Right atrium auricular region (tissue), 2 donors: ENCODE data around the gene TMC4. TPM values are rescaled to one million over a fixed set of nuclear protein-coding genes. Genes with fewer than 3 reads are reported as not detected.
"Not testable (repeated sequence)": the region's sequence is repeated elsewhere in the genome, so short reads cannot be mapped to it uniquely, and the experiment has no call there.

ENCODE experiments used
- DNase-seq: peaks from one replicate; pipeline ENCODE4 v3.0.0-alpha.2; 2019; ENCODE audit warnings: low spot score
- H3K27ac ChIP-seq, 2 donors: fragments of 200-600 bp; sonication (generic); 1 replicate in 1 of 2; 2 replicates in 1 of 2; pipeline ENCODE4 v1.5.1; 2016 to 2019
- H3K27me3 ChIP-seq, 2 donors: fragments of 200-600 bp; sonication (generic); one replicate each; pipeline versions ENCODE4 v1.5.1 to v1.6.0; 2017 to 2019
- H3K36me3 ChIP-seq: fragments of 200-600 bp; sonication (generic); one replicate; pipeline ENCODE4 v1.5.1; 2016
- H3K4me1 ChIP-seq, 2 donors: fragments of 200-600 bp; sonication (generic); one replicate each; pipeline versions ENCODE4 v1.5.1 to v1.6.0; 2017 to 2019
- H3K4me3 ChIP-seq, 2 donors: fragments of 200-600 bp; sonication (generic); 1 replicate in 1 of 2; 2 replicates in 1 of 2; pipeline ENCODE4 v1.5.1; 2017 to 2019; ENCODE audit warnings: mild to moderate bottlenecking in 1 of 2, moderate library complexity in 1 of 2
- H3K9me3 ChIP-seq, 2 donors: fragments of 200-600 bp; sonication (generic); one replicate each; pipeline ENCODE4 v1.5.1; 2019
- total RNA-seq, 2 donors: library from RNA; depleted of rRNA; stranded (reverse); fragments of >200 nt; gene quantifications; one replicate each; pipeline ENCODE4 v1.1.0, GENCODE V29; 2016
- TF ChIP-seq, protein P1 (sequence below), 2 donors: fragments of 200-600 bp; sonication (generic); IDR thresholded peaks; one replicate each; pipeline ENCODE4 v1.5.1; 2019; ENCODE audit warnings: antibody characterized with exemption in 2 of 2

Gene TMC4
- total RNA-seq, 2 donors from 2014 or later, result 1.7 to 2.8 TPM

DNA sequence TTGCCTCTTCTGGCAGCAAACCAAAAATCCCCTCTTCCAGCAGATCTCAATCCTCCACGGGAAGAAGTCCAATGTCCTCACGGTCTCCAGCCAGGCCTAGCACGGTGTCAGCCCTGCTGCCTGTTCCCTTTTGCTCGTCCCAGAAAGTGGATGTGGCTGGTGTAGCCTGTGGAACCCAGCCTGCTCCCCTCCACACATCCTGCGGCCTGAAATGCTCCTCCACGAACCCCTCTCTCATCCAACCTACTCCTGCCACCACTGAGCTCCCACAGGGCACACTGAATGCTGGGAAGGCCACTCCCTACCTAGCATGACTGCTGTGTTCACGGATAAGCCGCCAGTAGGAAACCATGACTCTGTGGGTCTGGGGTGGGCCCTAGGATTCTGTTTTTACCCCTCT is 13.4 kb upstream of the TMC4 start:
- peaks cover 0 to 13% of the 10 kb centered on the region in 2 donors for H3K4me1 ChIP-seq
- TF ChIP-seq, protein P1, sequence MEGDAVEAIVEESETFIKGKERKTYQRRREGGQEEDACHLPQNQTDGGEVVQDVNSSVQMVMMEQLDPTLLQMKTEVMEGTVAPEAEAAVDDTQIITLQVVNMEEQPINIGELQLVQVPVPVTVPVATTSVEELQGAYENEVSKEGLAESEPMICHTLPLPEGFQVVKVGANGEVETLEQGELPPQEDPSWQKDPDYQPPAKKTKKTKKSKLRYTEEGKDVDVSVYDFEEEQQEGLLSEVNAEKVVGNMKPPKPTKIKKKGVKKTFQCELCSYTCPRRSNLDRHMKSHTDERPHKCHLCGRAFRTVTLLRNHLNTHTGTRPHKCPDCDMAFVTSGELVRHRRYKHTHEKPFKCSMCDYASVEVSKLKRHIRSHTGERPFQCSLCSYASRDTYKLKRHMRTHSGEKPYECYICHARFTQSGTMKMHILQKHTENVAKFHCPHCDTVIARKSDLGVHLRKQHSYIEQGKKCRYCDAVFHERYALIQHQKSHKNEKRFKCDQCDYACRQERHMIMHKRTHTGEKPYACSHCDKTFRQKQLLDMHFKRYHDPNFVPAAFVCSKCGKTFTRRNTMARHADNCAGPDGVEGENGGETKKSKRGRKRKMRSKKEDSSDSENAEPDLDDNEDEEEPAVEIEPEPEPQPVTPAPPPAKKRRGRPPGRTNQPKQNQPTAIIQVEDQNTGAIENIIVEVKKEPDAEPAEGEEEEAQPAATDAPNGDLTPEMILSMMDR (IDR thresholded peaks at IDR 0.05), result no peak
- no peaks in the 10 kb centered on the region for H3K27me3 ChIP-seq
- H3K36me3 ChIP-seq, result no peaks in the 10 kb centered on the region
- H3K9me3 ChIP-seq, result no peaks in the 10 kb centered on the region
- no peak overlapping the region for H3K27ac ChIP-seq
- no peak for DNase-seq
- no peak overlapping the region for H3K4me3 ChIP-seq

DNA sequence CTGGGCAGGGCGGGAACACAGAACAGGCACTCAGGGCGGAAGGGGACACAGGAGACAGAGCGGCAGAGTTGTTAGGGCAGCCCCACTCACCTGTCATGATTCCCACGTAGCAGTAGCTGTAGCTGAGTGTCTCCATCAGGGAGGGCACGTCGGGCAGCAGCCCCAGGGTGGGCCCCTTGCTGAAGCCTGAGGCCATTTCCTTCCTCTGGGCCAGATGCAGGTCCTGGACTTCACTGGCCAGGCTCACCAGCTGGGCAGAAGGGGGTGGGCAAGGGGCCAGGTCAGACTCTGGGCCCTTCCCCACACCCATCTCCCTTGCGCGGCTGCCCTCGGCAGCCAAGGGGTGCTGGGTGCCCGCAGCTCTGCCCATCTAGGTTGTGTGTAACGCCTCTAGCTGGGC is 10.5 kb upstream of the TMC4 start:
- Histone ChIP-seq H3K4me3 (no peak overlapping the region), H3K27me3 (no peaks in the 10 kb centered on the region), H3K27ac (no peak overlapping the region), H3K4me1 (peaks cover 0 to 5% of the 10 kb centered on the region in 2 donors), H3K9me3 (no peaks in the 10 kb centered on the region), H3K36me3 (no peaks in the 10 kb centered on the region)
- no peak for DNase-seq
- TF ChIP-seq, protein P1 (IDR thresholded peaks at IDR 0.05), result no peak

DNA sequence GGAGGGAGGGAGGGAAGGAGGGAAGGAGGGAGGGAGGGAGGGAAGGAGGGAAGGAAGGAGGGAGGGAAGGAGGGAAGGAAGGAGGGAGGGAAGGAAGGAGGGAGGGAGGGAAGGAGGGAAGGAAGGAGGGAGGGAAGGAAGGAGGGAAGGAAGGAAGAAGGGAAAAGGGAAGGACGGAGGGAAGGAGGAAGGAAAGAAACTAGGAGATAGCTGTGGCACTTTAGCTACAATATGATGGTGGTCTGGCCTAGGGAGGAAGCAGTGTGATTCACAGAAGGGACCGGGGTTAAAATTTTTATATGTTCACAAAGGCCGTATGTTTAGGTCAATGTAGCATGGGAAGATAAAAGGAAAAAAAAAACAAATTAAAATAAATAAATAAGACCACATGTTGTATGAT is 8.9 kb upstream of the TMC4 start:
- not testable (repeated sequence) for H3K9me3 ChIP-seq, H3K36me3 ChIP-seq, H3K4me1 ChIP-seq, H3K27me3 ChIP-seq, H3K4me3 ChIP-seq, DNase-seq, H3K27ac ChIP-seq

DNA sequence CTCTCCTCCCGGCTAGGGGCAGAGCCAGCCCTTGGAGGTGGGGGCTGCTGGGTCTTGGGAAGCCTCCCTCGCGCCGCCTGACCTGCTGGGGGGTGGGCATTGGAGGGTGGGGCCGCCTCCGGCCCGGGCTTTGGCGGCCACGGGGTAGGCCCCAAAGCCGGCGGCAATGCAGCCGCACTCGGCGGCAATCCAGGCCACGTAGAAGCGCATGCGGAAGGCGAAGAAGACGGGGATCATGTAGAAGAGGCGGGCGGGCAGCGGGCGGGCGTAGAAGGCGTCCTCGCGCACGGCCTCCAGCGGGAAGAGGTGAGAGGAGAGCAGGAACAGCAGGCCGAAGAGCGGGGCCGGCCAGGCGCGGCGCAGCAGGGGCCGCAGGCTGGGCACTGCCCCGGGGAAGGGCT is 7.7 kb upstream of the TMC4 start:
- no peaks in the 10 kb centered on the region for H3K27me3 ChIP-seq
- DNase-seq, result no peak
- no peak overlapping the region for H3K4me3 ChIP-seq
- H3K27ac ChIP-seq, result no peak overlapping the region
- H3K4me1 ChIP-seq, result no peaks in the 10 kb centered on the region
- no peaks in the 10 kb centered on the region for H3K9me3 ChIP-seq
- no peaks in the 10 kb centered on the region for H3K36me3 ChIP-seq
- TF ChIP-seq, protein P1 (IDR thresholded peaks at IDR 0.05), result no peak

DNA sequence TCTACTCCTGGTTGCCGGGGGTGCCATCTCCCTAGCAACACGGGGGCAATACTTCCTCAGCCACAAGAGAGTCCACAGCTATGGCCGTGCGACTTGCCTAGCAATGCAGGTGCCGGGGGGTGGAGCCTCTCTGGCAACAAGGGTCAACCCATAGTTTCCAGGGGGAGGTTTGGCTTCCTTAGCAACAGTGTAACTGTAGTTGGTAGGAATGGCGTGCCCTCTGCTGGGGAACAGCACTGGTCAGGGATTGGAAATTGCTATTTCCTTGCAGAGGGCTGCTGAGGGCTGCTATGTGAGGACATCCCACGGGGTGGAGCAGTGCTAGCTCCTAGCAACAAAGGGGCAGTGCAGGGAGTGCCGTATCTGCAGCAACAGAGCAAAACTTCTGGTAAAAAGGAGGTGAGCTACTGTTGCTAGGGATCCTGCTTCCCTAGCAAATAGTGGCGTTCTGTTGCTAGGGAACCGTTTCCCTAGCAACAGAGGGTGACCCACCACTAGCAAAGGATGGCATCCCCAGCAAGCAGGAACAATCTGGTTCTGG is 7.0 kb upstream of the TMC4 start:
- H3K4me3 ChIP-seq, result no peak overlapping the region
- TF ChIP-seq, protein P1 (IDR thresholded peaks at IDR 0.05), result peak in 1 of 2 donors; percentile 14
- no peaks in the 10 kb centered on the region for H3K36me3 ChIP-seq
- no peaks in the 10 kb centered on the region for H3K4me1 ChIP-seq
- H3K9me3 ChIP-seq, result no peaks in the 10 kb centered on the region
- DNase-seq, result no peak
- H3K27me3 ChIP-seq, result no peaks in the 10 kb centered on the region
- H3K27ac ChIP-seq, result no peak overlapping the region

DNA sequence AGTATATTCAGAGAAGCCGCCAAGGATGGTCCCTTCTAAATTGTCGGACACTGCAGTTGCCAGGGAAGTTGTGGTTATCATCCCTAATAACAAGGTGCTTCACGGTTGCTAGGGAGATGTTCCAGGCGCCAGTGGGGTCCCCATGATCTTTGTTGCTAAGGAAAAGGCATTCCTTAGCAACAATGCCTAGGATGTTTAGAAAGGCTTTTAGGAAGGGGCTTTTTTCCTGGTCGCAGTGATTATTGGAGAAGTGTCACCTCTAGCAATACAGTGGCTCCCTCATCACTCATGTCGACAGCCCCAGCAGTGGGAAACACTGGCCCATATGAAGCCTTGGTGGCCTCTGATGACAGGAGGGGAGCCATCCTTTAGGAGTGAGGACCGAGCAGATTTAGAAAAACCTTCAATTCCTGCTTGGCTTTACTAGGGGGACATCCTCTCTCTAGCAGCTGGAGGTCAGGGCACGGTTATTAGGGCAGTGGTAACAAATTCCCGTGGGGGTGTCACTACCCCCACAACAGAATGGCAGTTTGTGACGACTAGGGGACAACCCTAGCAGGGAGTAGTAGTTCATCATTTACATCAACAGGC is 6.4 kb upstream of the TMC4 start:
- Histone ChIP-seq H3K9me3 (no peaks in the 10 kb centered on the region), H3K27ac (no peak overlapping the region), H3K4me3 (no peak overlapping the region), H3K4me1 (no peaks in the 10 kb centered on the region), H3K36me3 (no peaks in the 10 kb centered on the region), H3K27me3 (no peaks in the 10 kb centered on the region)
- DNase-seq, result no peak
- TF ChIP-seq, protein P1 (IDR thresholded peaks at IDR 0.05), result no peak
